Hindlimb muscle (tissue), 1 donor: ENCODE data around the gene PCGF1. TPM values are rescaled to one million over a fixed set of nuclear protein-coding genes. Genes with fewer than 3 reads are reported as not detected.

Experiments
- DNase-seq: peaks from one replicate; pipeline ENCODE4 v3.0.0-alpha.2; 2013
- polyA plus RNA-seq: library from polyadenylated mRNA; unstranded; fragments of 120-200 nt; gene quantifications from one replicate; pipeline ENCODE4 v1.2.1, GENCODE V29; 2013; ENCODE audit not compliant: insufficient read length

PCGF1 gene
- polyA plus RNA-seq, 1 donor, result 8.2 TPM

GRCh38 chr2:74514368-74515270, 7.1 kb upstream of the PCGF1 start, which contains the start of gene TLX2:
Gene TLX2 (plus strand): TSS chr2:74514450. CDS start chr2:74514807, 357 bp downstream.
- DNase-seq, result no peak

DNA sequence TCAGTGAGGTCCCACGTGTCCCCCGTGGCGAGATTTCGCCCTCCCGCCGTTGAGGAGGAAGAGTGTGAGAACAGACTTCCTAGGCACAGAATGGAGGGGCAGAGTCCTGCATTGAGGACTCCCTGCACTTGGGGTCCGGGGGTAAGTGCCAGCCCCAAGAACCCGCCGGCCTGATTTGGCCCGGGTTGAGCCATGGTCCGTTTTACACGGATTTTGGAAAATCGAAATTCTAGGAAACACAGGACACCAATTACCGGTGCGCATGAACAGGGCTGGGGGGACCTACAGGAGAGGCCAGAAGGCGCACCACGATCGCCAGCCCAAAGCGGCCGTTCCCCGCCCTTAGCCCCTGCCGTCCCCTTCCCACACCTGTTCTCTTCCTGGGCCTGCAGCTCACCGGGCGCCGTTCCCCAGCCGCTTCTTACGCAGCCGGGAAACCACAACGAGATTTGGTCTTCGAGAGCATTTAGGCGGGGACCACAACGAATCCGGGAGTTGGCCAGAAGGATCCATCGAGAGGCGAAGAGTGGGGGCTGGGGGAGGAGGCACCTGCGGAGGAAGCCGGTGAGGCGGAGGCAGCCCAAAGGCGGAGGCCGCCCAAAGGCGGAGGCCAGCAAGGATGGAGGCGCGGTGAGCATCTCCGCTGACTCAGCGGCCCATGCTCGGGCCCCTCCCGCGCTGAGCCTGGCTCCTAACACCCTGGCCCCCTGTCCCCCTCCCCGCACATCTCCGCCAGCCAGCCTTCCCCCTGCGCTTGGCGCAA, 6.3 kb upstream of the PCGF1 start:
- DNase-seq, result no peak

DNA sequence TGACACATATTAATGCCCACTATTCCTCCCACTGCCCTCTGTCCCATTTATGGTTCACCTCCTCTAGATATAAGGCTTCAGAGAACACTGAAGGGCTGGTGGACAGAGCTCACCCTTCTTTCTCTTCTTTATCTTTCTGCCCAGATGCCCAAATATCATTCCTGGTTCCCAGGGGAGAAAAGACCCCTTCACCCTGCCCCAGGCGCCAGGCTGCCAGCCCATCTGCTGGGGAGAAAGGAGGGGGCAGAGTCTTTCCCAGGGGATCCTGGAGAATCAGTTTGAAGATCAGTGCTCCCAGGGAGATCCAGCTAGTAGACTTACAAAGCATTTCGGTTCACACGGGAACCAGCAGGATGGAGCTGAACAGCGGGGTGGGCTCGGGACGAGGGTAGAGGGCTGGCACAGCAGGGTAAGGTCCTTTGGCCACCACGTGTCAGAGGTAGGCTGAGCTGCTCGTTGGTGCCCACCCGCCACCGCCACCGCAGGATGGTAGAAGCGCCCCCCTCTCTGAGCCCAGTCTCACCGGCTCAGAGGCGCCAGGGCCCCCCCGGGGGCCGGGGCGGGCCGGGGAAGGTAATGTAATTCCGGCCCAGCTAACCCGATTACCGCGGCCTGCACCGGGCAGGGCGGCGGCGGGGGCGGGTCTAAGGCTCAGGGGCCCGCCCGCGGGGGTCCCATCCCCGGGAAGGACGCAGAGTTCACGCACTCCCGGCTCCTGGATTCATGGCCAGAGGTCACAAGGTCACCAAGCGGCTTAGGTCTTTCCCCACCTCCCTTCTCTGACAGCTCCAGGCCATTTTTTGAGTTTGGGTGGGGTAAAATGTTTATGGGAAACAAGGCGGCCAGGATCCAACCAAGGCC, 5.5 kb upstream of the PCGF1 start:
- DNase-seq, result no peak

DNA sequence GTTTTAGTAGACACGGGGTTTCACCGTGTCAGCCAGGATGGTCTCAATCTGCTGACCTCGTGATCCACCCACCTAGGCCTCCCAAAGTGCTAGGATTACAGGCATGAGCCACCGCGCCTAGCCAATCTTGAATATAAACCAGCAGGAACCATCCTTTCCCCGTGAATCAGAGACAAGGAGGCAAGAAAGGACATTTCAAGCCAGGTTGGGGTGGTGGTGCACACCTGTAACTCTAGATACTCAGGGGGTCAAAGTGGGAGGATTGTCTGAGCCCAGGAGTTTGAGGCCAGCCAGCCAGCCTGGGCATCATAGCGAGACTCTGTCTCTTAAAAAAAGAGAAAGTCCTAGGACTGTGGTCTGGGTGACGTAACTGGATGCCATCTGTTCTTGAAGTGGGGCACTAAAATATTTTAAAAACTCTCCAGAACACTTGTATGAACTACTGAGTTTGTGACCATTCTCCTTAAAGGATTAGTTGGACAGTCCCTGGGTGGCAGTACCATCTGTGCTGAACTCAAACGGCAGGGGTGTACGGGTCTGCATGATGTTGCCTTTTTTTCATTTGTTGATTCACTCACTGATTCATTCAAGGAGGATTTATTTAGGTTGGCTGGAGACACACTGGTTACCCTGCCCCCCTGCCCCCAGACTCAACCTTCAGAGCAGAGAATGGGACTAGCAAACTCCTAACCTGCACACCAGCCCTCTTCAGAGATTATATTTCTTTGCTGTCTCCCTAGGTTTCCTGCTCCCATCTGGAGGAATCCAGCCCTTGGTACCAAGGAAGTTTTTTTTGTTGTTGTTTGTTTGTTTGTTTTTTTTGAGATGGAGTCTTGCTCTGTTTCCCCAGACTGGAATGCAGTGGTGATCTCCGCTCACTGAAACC, 3.9 kb upstream of the PCGF1 start:
- no peak for DNase-seq

- no peak for DNase-seq
Observed at GRCh38 chr2:74510272-74510671, 2.8 kb upstream of the PCGF1 start.

GRCh38 chr2:74507926-74508520, 528 bp upstream of the PCGF1 start:
- DNase-seq, result no peak

DNA sequence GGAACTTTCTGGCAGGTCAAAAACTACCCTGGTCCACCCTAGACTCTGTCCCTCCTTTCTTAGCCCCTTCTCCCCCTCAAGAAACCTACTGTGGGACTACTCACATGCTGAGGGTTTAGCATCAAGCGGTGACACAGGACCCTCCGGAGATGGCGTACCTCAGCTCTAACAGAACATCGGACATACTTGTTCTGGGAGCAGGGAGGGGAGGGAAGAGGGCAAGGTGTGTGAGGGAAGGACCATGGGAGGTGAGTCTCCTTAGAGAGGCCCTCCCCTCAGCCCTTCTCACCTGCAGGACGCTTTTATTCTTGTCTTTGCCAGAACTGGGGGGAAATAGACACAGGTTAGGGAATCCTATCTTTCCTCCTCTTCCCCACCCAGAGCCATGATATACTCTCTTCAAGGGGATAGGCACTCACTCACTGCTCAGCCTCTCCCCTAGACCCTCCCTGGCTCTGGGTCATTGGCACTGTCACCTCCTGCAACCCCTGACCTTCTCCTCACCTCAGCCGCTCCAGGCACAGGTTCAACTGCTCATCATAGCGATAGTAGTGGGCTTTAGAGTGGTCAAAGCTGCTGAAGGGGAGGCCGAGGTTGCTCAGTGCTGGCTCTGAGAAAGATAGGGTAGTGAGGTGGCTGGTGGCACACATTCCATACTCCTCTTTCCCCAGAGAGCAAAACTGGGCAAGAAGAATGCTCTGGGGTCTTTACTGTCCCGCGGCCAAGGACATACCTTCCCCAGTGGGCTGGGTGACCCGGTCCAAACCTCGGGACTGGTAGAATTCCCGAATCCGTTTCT, 1.8 kb downstream of the PCGF1 start:
- DNase-seq, result no peak

GRCh38 chr2:74504591-74504990, 2.9 kb downstream of the PCGF1 start:
- no peak for DNase-seq

- no peak for DNase-seq
Observed at GRCh38 chr2:74503506-74504475, 3.7 kb downstream of the PCGF1 start.

GRCh38 chr2:74502720-74503505, 4.6 kb downstream of the PCGF1 start:
- peak; percentile 66 for DNase-seq

- peak; percentile 29 for DNase-seq
Observed at GRCh38 chr2:74502147-74502719, 5.3 kb downstream of the PCGF1 start.

GRCh38 chr2:74501335-74502071, 6.0 kb downstream of the PCGF1 start:
- no peak for DNase-seq

DNA sequence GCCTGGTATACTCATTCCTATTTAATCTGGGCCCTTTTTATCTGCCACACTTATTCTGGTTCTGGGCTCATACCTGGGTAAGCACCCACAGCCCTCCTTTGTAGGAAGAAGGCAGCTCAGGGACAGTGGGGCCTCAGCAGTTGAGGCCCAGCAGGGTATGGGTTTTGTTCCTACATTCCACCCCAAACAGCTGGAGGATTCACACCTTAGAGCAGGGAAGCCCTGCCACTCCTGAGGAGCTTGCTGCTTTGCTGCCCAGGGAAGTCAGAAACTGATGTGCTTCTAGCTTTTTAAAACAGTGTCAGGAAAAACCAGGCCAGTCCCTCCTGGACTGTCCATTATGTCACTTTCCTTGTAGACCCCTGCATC, 6.9 kb downstream of the PCGF1 start:
- DNase-seq, result no peak

- DNase-seq, result no peak
Observed at GRCh38 chr2:74499940-74500577, 7.4 kb downstream of the PCGF1 start.

DNA sequence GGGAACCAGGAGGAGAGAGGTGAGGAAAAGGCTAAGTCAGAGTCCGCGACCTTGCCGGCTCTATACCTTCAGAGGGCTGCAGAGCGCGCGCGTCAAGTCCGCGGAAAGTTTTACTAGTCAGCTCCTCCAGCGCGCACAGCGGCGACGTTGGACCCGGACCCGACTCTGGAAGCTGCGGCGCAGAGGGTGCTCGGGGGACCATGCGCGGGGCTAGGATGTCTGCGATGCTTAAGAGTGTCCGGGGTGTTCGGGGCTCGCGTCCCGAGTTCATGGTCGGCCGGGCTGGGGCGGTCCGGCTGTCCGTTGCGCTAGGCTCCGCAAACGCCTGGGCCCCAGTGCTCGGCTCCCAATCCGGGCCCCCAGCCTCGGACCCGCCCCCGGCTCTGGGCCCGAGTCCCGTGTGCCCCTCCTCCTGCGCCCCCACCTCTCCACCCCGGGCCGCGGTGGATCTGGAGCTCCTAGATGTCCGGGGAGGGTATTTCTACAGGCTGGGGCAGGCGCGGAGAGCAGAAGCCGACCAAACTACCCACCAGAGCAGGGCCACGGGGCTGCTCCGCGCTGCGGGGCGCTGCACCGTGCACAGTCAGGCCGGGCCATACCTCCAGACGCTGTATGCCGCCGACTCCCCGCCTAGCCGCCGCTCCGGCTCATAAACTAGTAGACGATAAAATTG, 8.1 kb downstream of the PCGF1 start, which contains the start of gene LBX2:
Gene LBX2 (minus strand): TSS at position 337 of the 673 bp plus-strand sequence. CDS start 66 bp downstream, at position 271.
- peak; percentile 27 for DNase-seq
